SK-N-MC (cell line): ENCODE measurements around the gene TMEM101.

Experiments
- EZH2 ChIP-seq: fragments of 200-600 bp; sonication (generic); IDR thresholded peaks from one replicate; pipeline ENCODE4 v1.6.1; 2017; ENCODE audit warnings: antibody characterized with exemption
- FOXP2 ChIP-seq: optimal IDR thresholded peaks from 2 replicates; pipeline ENCODE3; 2011; ENCODE audit warnings: mild to moderate bottlenecking, moderate library complexity; ENCODE audit not compliant: insufficient read depth; ENCODE audit errors: extremely low read length, control extremely low read depth
- POLR2AphosphoS5 ChIP-seq: IDR thresholded peaks from 2 replicates; pipeline ENCODE4 v1.6.1; 2012; ENCODE audit warnings: mild to moderate bottlenecking, low read depth, low read length, borderline replicate concordance

- TF ChIP-seq EZH2: no peak
- no peak for TF ChIP-seq POLR2AphosphoS5
- TF ChIP-seq FOXP2: no peak
Measured at GRCh38 chr17:44062871-44063270, 48.1 kb upstream of the TMEM101 start.
